Upper lobe of right lung (tissue), 1 donor: ENCODE results near the gene LARP4B. TPM values are rescaled to one million over a fixed set of nuclear protein-coding genes. Genes with fewer than 3 reads are reported as not detected.

Experiments
- ATAC-seq: fragments of 200-7000 bp; cut with Tn5 transposase; one replicate; pipeline ENCODE4 v1.9.1; 2020; ENCODE audit warnings: mild to moderate bottlenecking, moderate library complexity
- DNase-seq: peaks from one replicate; pipeline ENCODE4 v3.0.0-alpha.2; 2020
- H3K27ac ChIP-seq: fragments of 200-600 bp; one replicate; pipeline ENCODE4 v1.8.0; 2022
- H3K27me3 ChIP-seq: fragments of 200-600 bp; one replicate; pipeline ENCODE4 v1.8.0; 2022; ENCODE audit warnings: mild to moderate bottlenecking
- H3K36me3 ChIP-seq: fragments of 200-600 bp; one replicate; pipeline ENCODE4 v1.8.0; 2022
- H3K4me1 ChIP-seq: fragments of 200-600 bp; one replicate; pipeline ENCODE4 v1.8.0; 2022
- H3K4me3 ChIP-seq: fragments of 200-600 bp; one replicate; pipeline ENCODE4 v1.8.0; 2022; ENCODE audit warnings: mild to moderate bottlenecking
- H3K9me3 ChIP-seq: fragments of 200-600 bp; one replicate; pipeline ENCODE4 v1.8.0; 2022
- CTCF ChIP-seq: fragments of 200-600 bp; IDR thresholded peaks from one replicate; pipeline ENCODE4 v1.8.0; 2022; ENCODE audit warnings: antibody characterized with exemption
- intact Hi-C: fragments of 100-400 bp; cut with DNase I; formaldehyde crosslinking; loops from one replicate; pipeline ENCODE4 v1.11.0; 2022
- total RNA-seq: library from RNA; stranded (reverse); fragmentation: NEBNext Ultra II Directional; extraction: Animal tissue kit (Norgen Biotek cat#: 25700); gene quantifications from one replicate; pipeline ENCODE4 v1.2.1, GENCODE V29; 2021
- donor health status: DM: no; HTN: yes; CAD: no; lungs with severe emphysema.

LARP4B gene
- total RNA-seq, 1 donor from 2014 or later = 126 TPM

GRCh38 chr10:869171-869570 lies 62.3 kb downstream of the LARP4B start:
- no peaks in the 10 kb centered on the region for H3K9me3 ChIP-seq
- ATAC-seq (no peak), DNase-seq (no peak)
- no peak for TF ChIP-seq CTCF
- intact Hi-C loops = no loop called here
- no peak overlapping the region for H3K27ac ChIP-seq
- H3K4me3 ChIP-seq = no peak overlapping the region
- H3K36me3 ChIP-seq = peaks cover 25% of the 10 kb centered on the region
- H3K4me1 ChIP-seq = peaks cover 23% of the 10 kb centered on the region
- no peaks in the 10 kb centered on the region for H3K27me3 ChIP-seq

- H3K4me1 ChIP-seq = peaks cover 13% of the 10 kb centered on the region
- ATAC-seq (no peak), DNase-seq (no peak)
- no peak for TF ChIP-seq CTCF
- no peaks in the 10 kb centered on the region for H3K27me3 ChIP-seq
- intact Hi-C loops = no loop called here
- H3K4me3 ChIP-seq = no peak overlapping the region
- H3K36me3 ChIP-seq = peaks cover 28% of the 10 kb centered on the region
- H3K27ac ChIP-seq = no peak overlapping the region
- no peaks in the 10 kb centered on the region for H3K9me3 ChIP-seq
These were observed 63.7 kb downstream of the LARP4B start for GRCh38 chr10:867807-868206.

GRCh38 chr10:866577-866941 lies 64.9 kb downstream of the LARP4B start:
- no peak overlapping the region for H3K27ac ChIP-seq
- DNase-seq (no peak), ATAC-seq (no peak)
- no peaks in the 10 kb centered on the region for H3K27me3 ChIP-seq
- TF ChIP-seq CTCF = no peak
- intact Hi-C loops = no loop called here
- no peaks in the 10 kb centered on the region for H3K9me3 ChIP-seq
- H3K4me1 ChIP-seq = peaks cover 13% of the 10 kb centered on the region
- peaks cover 38% of the 10 kb centered on the region for H3K36me3 ChIP-seq
- no peak overlapping the region for H3K4me3 ChIP-seq

- no peak for TF ChIP-seq CTCF
- ATAC-seq (no peak), DNase-seq (no peak)
- peaks cover 38% of the 10 kb centered on the region for H3K36me3 ChIP-seq
- H3K4me1 ChIP-seq = peaks cover 9% of the 10 kb centered on the region
- no peak overlapping the region for H3K27ac ChIP-seq
- intact Hi-C loops = no loop called here
- H3K9me3 ChIP-seq = no peaks in the 10 kb centered on the region
- no peak overlapping the region for H3K4me3 ChIP-seq
- no peaks in the 10 kb centered on the region for H3K27me3 ChIP-seq
These were observed 65.5 kb downstream of the LARP4B start for GRCh38 chr10:865924-866576.

GRCh38 chr10:865257-865656 lies 66.2 kb downstream of the LARP4B start:
- ATAC-seq = no peak
- Histone ChIP-seq H3K9me3 (no peaks in the 10 kb centered on the region), H3K27ac (no peak overlapping the region), H3K36me3 (peaks cover 43% of the 10 kb centered on the region), H3K4me1 (peaks cover 7% of the 10 kb centered on the region), H3K27me3 (no peaks in the 10 kb centered on the region), H3K4me3 (no peak overlapping the region)
- intact Hi-C loops = no loop called here
- DNase-seq = no peak
- no peak for TF ChIP-seq CTCF

- H3K36me3 ChIP-seq = peaks cover 75% of the 10 kb centered on the region
- ATAC-seq (no peak), DNase-seq (no peak)
- no peak for TF ChIP-seq CTCF
- no peaks in the 10 kb centered on the region for H3K9me3 ChIP-seq
- H3K27ac ChIP-seq = no peak overlapping the region
- H3K4me1 ChIP-seq = no peaks in the 10 kb centered on the region
- intact Hi-C loops = no loop called here
- no peak overlapping the region for H3K4me3 ChIP-seq
- H3K27me3 ChIP-seq = no peaks in the 10 kb centered on the region
These were observed 71.0 kb downstream of the LARP4B start for GRCh38 chr10:860519-860918.
